Testis (tissue), 2 donors: ENCODE data around the gene PXK.

Experiments used
- CTCF ChIP-seq, 3 experiments: fragments of 450-650 bp in 2 of 3; fragments of 200-600 bp in 1 of 3; sonication (generic) in 1 of 3; IDR thresholded peaks; one replicate each; pipeline ENCODE4 v1.5.1; 2016 to 2019; ENCODE audit warnings: antibody characterized with exemption in 3 of 3, mild to moderate bottlenecking in 2 of 3, moderate library complexity in 1 of 3
- POLR2A ChIP-seq: fragments of 450-650 bp; IDR thresholded peaks from one replicate; pipeline ENCODE4 v1.6.1; 2017; ENCODE audit warnings: antibody characterized with exemption, mild to moderate bottlenecking, moderate library complexity

GRCh38 chr3:58471025-58471887, 138.6 kb downstream of the PXK start:
- TF ChIP-seq CTCF (IDR thresholded peaks at IDR 0.05) (no peak), POLR2A (no peak)
